Heart left ventricle (tissue), 13 donors: ENCODE measurements around the gene PKP1.

Experiments
- POLR2A ChIP-seq, 2 donors: fragments of 450-650 bp; IDR thresholded peaks; one replicate each; pipeline ENCODE4 v1.6.1; 2017; ENCODE audit warnings: antibody characterized with exemption in 2 of 2, mild to moderate bottlenecking in 2 of 2, moderate library complexity in 2 of 2
- TF ChIP-seq, protein P1 (sequence below), 12 donors: fragments of 200-600 bp; sonication (generic) in 4 of 12; IDR thresholded peaks; one replicate each; pipeline versions ENCODE4 v1.5.0 to v1.8.0; 2018 to 2022; ENCODE audit warnings: antibody characterized with exemption in 12 of 12, mild to moderate bottlenecking in 5 of 12
- donor health status: ischemic (EF 13 %, LVEDD 7.1; RV severe dilation, severe dysfunction).
- donor health status: DM: no; HTN: yes; CAD: no.
- donor health status: DM: no; HTN: no; CAD: no.
- donor health status: ischemic (EF 25% LVEDD 6.9; RV normal size, moderate dysfunction).
- donor health status: ischemic (EF 25% LVEDD 5.7; RV mildly dilated, moderate dysfunction).
- donor health status: ischemic (EF 35%, LVEDD 5.7; RV mildly dilated, moderate dysfunction).
- donor health status: nonischemic (EF 11% LVEDD 7.7; RV severe dilation, severe dysfunction).
- donor health status: DM: yes; HTN: yes; CAD: no.
- donor health status: PGD.
- donor health status: ischemic (EF 29% LVEDD 5.4; RV normal size, mild dysfunction).
- donor health status: nonischemic (EF 23%, LVEDD 6.1; RV moderate dilation, normal function).

DNA sequence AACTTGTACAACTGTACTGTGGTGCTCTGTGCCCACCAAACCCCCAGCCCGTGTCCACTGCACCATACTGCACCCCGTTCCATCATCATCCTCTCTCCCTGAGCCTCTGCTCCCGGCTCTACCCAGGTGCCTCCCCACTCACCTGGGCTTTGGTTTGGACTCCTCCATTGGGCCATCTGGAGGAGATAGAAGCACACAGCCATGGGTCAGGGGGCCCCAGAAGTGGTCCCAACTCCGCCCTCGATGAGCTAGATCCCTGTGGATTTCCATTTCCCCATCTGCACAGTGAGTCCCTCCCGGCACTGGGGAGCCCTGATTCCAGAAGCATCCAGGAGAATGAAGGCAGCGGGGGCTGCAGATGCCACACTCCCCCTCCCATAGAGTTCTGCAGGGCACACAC, 83.4 kb downstream of the PKP1 start:
- TF ChIP-seq, protein P1, sequence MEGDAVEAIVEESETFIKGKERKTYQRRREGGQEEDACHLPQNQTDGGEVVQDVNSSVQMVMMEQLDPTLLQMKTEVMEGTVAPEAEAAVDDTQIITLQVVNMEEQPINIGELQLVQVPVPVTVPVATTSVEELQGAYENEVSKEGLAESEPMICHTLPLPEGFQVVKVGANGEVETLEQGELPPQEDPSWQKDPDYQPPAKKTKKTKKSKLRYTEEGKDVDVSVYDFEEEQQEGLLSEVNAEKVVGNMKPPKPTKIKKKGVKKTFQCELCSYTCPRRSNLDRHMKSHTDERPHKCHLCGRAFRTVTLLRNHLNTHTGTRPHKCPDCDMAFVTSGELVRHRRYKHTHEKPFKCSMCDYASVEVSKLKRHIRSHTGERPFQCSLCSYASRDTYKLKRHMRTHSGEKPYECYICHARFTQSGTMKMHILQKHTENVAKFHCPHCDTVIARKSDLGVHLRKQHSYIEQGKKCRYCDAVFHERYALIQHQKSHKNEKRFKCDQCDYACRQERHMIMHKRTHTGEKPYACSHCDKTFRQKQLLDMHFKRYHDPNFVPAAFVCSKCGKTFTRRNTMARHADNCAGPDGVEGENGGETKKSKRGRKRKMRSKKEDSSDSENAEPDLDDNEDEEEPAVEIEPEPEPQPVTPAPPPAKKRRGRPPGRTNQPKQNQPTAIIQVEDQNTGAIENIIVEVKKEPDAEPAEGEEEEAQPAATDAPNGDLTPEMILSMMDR (IDR thresholded peaks at IDR 0.05) = no peak
- TF ChIP-seq POLR2A (IDR thresholded peaks at IDR 0.05) = no peak
